Measurements from ENCODE around the gene MBD6.
"Not testable (repeated sequence)": the region's sequence is repeated elsewhere in the genome, so short reads cannot be mapped to it uniquely, and the experiment has no call there.

The MBD6 gene

GRCh38 chr12:57564178-57564740 lies 41.6 kb downstream of the MBD6 start:
- DNase-seq (ENCODE audit: insufficient read length, low spot score) (no peak), FAIRE-seq (no peak)
- no peak for TF ChIP-seq POLR2A (IDR thresholded peaks at IDR 0.05; ENCODE audit: low read depth, low read length)

DNA sequence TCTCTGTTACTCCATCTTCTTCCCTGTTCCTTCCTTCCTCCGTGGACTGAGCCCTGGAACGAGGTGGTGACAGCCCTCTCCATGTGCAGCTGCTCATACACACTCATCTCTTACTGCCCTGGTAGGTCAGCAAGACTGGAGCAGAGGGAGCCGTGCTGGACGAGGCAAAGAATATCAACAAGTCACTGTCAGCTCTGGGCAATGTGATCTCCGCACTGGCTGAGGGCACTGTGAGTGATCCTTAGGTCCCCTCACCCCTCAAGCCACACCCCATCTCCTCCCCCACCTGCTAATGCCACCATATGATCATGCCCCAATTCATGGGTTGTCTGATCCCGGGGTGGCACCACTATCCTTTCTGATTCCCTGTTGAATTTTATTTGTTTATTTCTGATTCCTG lies 46.2 kb downstream of the MBD6 start:
- FAIRE-seq (no peak), DNase-seq (ENCODE audit: insufficient read length, low spot score) (no peak)
- no peak for TF ChIP-seq POLR2A (IDR thresholded peaks at IDR 0.05; ENCODE audit: low read depth, low read length)

GRCh38 chr12:57569858-57570257 lies 47.2 kb downstream of the MBD6 start:
- TF ChIP-seq POLR2A (IDR thresholded peaks at IDR 0.05; ENCODE audit: low read depth, low read length): no peak
- FAIRE-seq (no peak), DNase-seq (ENCODE audit: insufficient read length, low spot score) (no peak)

GRCh38 chr12:57570438-57570837 lies 47.8 kb downstream of the MBD6 start:
- DNase-seq (ENCODE audit: insufficient read length, low spot score); FAIRE-seq: not testable (repeated sequence)

DNA sequence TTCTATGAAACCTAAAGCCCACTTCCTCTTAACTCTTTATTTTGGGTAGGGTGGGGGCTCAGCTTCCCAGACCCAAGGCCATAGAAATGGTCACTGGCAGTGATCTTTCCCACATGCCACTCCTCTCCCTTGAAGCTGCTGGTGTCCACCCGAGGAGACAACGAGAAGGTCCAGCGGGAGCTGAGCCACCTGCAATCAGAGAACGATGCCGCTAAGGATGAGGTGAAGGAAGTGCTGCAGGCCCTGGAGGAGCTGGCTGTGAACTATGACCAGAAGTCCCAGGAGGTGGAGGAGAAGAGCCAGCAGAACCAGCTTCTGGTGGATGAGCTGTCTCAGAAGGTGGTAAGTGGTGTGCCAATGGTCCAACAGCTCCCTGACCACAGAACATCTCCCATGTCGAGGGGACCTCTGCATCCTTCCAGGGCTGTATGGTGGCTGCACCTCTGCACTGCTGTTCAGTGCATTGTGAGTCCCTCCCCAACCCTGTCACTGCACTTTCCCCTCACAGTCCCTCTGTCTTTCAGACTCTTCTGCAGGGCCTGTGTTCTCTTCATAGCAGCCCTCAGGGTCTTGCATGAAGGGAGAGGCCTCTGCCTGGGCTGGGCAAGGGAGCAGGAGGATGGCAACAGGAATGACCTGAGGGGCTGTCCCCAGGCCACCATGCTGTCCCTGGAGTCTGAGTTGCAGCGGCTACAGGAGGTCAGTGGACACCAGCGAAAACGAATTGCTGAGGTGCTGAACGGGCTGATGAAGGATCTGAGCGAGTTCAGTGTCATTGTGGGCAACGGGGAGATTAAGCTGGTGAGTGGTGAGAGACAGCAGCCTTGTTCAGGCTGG lies 49.5 kb downstream of the MBD6 start:
- FAIRE-seq (no peak), DNase-seq (ENCODE audit: insufficient read length, low spot score) (no peak)
- no peak for TF ChIP-seq POLR2A (IDR thresholded peaks at IDR 0.05; ENCODE audit: low read depth, low read length)

- DNase-seq (ENCODE audit: insufficient read length, low spot score) (no peak), FAIRE-seq (no peak)
- no peak for TF ChIP-seq POLR2A (IDR thresholded peaks at IDR 0.05; ENCODE audit: low read depth, low read length)
Measured at GRCh38 chr12:57574795-57575194, 52.2 kb downstream of the MBD6 start.

- no peak for DNase-seq (ENCODE audit: insufficient read length, low spot score)
- TF ChIP-seq POLR2A (IDR thresholded peaks at IDR 0.05; ENCODE audit: low read depth, low read length): no peak
- FAIRE-seq: no peak
Measured at GRCh38 chr12:57575771-57576612, 53.4 kb downstream of the MBD6 start.

DNA sequence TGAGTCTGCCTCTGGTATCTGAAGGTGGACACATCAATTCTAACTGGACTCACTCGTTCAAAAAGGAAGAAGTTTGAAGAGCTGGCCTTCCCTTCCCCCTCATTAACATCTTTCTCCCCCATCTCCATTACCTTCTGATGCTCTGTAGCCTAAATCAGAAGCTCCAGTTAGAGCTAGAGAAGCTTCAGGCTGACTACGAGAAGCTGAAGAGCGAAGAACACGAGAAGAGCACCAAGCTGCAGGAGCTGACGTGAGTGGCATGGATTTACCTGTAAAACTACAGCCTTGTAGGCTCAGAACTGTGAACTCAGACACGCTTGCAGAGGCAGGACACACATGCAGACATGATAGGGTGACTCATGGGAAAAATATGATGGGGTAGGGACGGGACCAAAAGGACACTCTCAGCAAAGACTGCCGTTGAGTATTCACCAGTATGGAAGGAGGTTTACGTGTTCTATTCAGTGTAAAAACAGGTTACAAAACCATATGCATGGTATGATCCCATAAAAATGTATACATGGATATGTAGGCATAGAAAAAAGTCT lies 54.1 kb downstream of the MBD6 start:
- DNase-seq (ENCODE audit: insufficient read length, low spot score): no peak

GRCh38 chr12:57577981-57578758 lies 55.5 kb downstream of the MBD6 start:
- FAIRE-seq: no peak
- TF ChIP-seq POLR2A (IDR thresholded peaks at IDR 0.05; ENCODE audit: low read depth, low read length): no peak
- DNase-seq (ENCODE audit: insufficient read length, low spot score): no peak

More for the DNA sequence above, 54.1 kb downstream of the MBD6 start:
- FAIRE-seq: no peak
- no peak for TF ChIP-seq POLR2A (IDR thresholded peaks at IDR 0.05; ENCODE audit: low read depth, low read length)

DNA sequence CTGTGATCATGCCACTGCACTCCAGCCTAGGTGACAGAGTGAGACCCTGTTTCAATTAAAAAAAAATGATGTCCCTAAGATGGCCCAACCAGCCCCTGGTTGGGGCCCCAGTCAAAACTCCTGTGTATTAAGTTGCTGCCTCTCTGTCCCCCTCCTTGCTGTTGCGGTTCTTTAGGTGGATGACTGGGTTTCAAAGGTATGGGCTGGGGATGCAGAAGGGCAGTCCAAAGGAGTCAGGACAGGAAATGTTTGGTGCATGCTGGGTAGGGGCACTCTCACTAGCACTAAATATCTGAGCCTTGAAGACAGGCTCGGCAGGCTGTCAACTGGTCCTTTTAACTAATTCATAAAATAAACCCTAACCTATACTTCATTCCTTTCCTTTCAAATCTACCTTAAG lies 56.4 kb downstream of the MBD6 start:
- DNase-seq (ENCODE audit: insufficient read length, low spot score) (no peak), FAIRE-seq (no peak)
- no peak for TF ChIP-seq POLR2A (IDR thresholded peaks at IDR 0.05; ENCODE audit: low read depth, low read length)
